ENCODE results near the gene ERBB2. TPM values are rescaled to one million over a fixed set of nuclear protein-coding genes. Genes with fewer than 3 reads are reported as not detected.

Gene ERBB2
- total RNA-seq, 4 donors from 2014 or later: 11.8 to 98.8 (median 44.6) TPM

DNA sequence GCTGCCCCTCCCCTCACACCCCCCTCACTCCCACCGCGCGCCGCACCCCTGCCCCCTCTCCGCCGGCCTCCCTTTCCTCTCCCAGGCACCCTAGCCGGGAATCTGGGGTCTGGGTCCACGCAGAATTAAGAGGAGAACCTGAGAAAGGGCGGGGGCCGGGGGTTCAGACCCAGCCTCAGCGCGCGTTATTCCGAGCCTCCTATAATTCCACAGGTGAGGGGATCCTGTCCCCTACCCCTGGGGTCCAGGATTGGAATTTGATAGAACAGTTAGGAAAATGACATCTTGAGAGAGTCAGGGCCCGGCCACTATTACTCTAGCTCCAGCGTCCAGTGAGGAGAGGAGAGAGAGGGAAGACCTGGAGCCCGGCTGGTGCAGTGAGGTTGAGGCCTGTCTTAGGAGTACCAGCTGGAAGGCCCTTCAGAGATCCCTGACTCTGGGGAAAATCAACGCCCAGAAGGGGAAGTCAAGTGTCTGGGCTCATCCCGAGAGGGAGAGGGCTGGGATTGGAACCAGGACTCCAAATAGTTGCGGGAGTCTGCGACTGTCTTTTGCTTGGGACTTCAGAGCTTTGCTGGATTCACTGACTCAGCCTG, 55.2 kb downstream of the ERBB2 start:
- TF ChIP-seq POLR2A (IDR thresholded peaks at IDR 0.05): no peak
- TF ChIP-seq, protein P1, sequence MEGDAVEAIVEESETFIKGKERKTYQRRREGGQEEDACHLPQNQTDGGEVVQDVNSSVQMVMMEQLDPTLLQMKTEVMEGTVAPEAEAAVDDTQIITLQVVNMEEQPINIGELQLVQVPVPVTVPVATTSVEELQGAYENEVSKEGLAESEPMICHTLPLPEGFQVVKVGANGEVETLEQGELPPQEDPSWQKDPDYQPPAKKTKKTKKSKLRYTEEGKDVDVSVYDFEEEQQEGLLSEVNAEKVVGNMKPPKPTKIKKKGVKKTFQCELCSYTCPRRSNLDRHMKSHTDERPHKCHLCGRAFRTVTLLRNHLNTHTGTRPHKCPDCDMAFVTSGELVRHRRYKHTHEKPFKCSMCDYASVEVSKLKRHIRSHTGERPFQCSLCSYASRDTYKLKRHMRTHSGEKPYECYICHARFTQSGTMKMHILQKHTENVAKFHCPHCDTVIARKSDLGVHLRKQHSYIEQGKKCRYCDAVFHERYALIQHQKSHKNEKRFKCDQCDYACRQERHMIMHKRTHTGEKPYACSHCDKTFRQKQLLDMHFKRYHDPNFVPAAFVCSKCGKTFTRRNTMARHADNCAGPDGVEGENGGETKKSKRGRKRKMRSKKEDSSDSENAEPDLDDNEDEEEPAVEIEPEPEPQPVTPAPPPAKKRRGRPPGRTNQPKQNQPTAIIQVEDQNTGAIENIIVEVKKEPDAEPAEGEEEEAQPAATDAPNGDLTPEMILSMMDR (IDR thresholded peaks at IDR 0.05): no peak
- intact Hi-C loops (cut with DNase I; ENCODE audit: low total_unique reads): loop anchor here (5.0 kb wide), 1 partner anchor 133 kb away; no protein-coding TSS in a partner anchor
- no peaks in the 10 kb centered on the region for H3K36me3 ChIP-seq
- no peaks in the 10 kb centered on the region for H3K4me1 ChIP-seq
- peak overlapping the region; percentile 91 to 96 for H3K27ac ChIP-seq
- DNase-seq: no peak
- H3K27me3 ChIP-seq: no peaks in the 10 kb centered on the region
- H3K4me3 ChIP-seq: peak overlapping the region; percentile 66 to 72
- H3K9me3 ChIP-seq: no peaks in the 10 kb centered on the region

DNA sequence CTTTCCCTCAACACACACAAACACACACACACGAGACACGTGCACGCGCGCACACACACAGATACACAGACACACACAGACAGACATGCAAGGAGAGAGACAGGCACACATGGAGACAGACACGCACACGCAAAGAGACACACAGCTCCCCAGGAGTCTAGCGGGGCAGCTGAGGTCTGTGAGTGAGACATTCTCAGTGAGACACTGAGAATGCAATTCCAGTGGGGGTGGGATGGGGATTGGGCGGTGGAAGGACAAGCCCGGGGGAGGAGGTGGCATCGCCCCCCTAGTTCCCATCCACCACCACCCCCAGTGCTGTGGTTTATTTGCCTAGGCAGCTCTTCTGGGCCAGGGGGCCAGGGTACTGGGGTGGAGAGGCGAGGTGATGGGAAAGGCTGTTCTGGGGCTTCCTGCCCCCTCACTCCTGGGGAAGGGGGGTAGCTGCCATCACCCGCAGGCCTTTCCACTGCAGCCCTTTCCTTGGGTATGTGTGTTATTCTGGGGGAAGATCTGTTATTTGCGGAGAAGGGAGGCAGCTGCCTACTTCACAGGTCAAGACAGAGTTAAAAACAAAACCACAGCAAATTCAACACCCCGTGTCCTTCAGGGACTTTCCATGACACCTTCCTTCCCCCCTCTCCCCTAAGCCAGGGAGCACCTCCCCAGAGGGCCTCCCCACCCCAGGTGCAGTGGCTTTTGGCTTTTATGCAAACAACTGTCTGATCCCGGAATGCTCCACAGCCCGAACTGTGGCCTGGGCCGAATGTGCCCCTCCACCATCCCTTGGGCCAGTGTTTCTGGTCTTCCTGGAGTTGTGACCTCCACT, 55.9 kb downstream of the ERBB2 start:
- intact Hi-C loops (cut with DNase I; ENCODE audit: low total_unique reads): no loop called here
- H3K27ac ChIP-seq: peak overlapping the region in 1 of 2 donors; percentile 91
- no peaks in the 10 kb centered on the region for H3K27me3 ChIP-seq
- H3K4me3 ChIP-seq: no peak overlapping the region
- H3K4me1 ChIP-seq: no peaks in the 10 kb centered on the region
- H3K9me3 ChIP-seq: no peaks in the 10 kb centered on the region
- TF ChIP-seq, protein P1 (IDR thresholded peaks at IDR 0.05): no peak
- no peak for TF ChIP-seq POLR2A (IDR thresholded peaks at IDR 0.05)
- DNase-seq: no peak
- no peaks in the 10 kb centered on the region for H3K36me3 ChIP-seq

DNA sequence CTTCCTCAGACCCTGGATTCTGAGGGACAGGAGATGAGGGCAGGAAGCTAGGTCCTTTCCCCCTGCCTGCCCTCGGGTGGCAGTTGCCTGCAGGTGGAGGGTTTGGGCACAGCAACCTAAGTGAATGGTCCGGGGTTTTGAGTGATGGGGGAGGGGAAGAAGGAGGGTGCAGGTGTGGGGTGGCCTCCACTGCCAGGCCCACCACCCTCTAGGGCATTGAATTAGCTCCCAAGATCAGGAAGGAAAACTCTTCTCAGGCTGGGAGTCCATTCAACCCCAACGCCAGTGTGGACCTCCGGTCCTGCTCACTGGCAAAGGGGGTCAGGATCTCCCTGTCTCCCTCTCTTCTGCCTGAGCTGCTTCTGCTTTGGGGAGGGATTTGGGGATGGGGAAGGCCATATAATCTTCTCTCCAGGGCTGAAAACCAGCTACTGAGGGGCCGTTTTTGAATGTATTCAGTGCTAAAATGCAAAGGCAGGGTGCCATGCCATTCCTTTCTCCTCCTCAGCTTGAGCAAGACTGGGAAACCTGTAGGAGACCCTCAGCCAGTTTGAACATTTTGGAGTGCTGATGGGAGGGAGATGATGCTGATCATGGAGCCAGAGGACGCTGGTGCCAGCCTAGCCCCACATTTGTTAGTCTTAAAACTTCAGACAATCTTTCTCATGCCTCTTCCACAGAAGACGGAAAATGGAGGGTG, 56.7 kb downstream of the ERBB2 start:
- intact Hi-C loops (cut with DNase I; ENCODE audit: low total_unique reads): no loop called here
- no peak for TF ChIP-seq POLR2A (IDR thresholded peaks at IDR 0.05)
- TF ChIP-seq, protein P1 (IDR thresholded peaks at IDR 0.05): no peak

DNA sequence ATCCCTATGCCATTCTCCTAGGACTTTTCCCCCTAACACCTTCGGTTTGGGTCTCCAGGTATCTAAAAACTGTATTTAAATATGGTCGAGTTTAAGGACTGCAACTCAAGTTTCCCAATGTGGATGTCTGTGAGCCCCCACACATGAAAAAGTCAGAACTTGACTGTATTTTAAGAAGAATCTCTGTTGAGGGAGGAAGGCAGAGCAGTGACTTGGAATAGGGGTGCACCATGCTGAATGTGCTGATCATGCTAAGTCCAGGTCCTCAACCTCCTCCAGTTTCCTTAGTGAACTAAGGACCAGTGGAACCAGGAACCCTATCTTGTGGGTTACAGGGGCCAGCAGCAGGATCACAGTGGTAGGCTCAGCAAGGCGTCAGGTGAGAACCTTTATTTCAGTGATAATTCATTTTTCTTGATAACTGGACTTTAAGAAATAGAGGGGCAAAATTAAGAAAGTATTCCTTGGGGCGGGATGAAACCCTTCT, 57.4 kb downstream of the ERBB2 start:
- Histone ChIP-seq H3K36me3 (no peaks in the 10 kb centered on the region), H3K9me3 (no peaks in the 10 kb centered on the region), H3K27ac (no peak overlapping the region), H3K27me3 (no peaks in the 10 kb centered on the region), H3K4me1 (no peaks in the 10 kb centered on the region), H3K4me3 (no peak overlapping the region)
- intact Hi-C loops (cut with DNase I; ENCODE audit: low total_unique reads): no loop called here
- TF ChIP-seq, protein P1 (IDR thresholded peaks at IDR 0.05): no peak
- TF ChIP-seq POLR2A (IDR thresholded peaks at IDR 0.05): no peak
- DNase-seq: no peak

More for the DNA sequence above, 56.7 kb downstream of the ERBB2 start:
- Histone ChIP-seq H3K27me3 (no peaks in the 10 kb centered on the region), H3K36me3 (no peaks in the 10 kb centered on the region), H3K4me3 (no peak overlapping the region), H3K4me1 (no peaks in the 10 kb centered on the region), H3K27ac (no peak overlapping the region), H3K9me3 (no peaks in the 10 kb centered on the region)
- DNase-seq: no peak
